NT2/D1 (cell line): Measurements from ENCODE around the gene CEP41.

Experiments used
- SUZ12 ChIP-seq: IDR thresholded peaks from 2 replicates; pipeline ENCODE4 v1.6.1; 2011; ENCODE audit not compliant: insufficient read length, insufficient read depth; ENCODE audit errors: extremely low read depth
- YY1 ChIP-seq: IDR thresholded peaks from 2 replicates; pipeline ENCODE4 v1.6.1; 2011; ENCODE audit not compliant: insufficient read length, insufficient read depth
- ZNF274 ChIP-seq: IDR thresholded peaks from 2 replicates; pipeline ENCODE4 v1.6.1; 2011; ENCODE audit warnings: mild to moderate bottlenecking, low read depth, low read length

- no peak for TF ChIP-seq YY1
- TF ChIP-seq ZNF274, result no peak
- no peak for TF ChIP-seq SUZ12
Measured at GRCh38 chr7:130430841-130431666, 9.8 kb downstream of the CEP41 start.
